NCI-H2227 (cell line): Measurements from ENCODE around the gene AIFM3.
"Not testable (repeated sequence)": the region's sequence is repeated elsewhere in the genome, so short reads cannot be mapped to it uniquely, and the experiment has no call there.

Experiments
- DNase-seq: peaks from one replicate; lab custom pipeline; 2025; ENCODE audit not compliant: unreplicated experiment; lab: John Stamatoyannopoulos, UW

AIFM3 gene

GRCh38 chr22:20966883-20967696 lies at the start of gene AIFM3:
Gene AIFM3 (plus strand): TSS chr22:20967255. CDS start chr22:20967945, 690 bp downstream.
- no peak for DNase-seq

GRCh38 chr22:20918663-20919218 lies 48.3 kb upstream of the AIFM3 start:
- DNase-seq: no peak

- DNase-seq: no peak
Observed at GRCh38 chr22:20919718-20920117, 47.3 kb upstream of the AIFM3 start.

DNA sequence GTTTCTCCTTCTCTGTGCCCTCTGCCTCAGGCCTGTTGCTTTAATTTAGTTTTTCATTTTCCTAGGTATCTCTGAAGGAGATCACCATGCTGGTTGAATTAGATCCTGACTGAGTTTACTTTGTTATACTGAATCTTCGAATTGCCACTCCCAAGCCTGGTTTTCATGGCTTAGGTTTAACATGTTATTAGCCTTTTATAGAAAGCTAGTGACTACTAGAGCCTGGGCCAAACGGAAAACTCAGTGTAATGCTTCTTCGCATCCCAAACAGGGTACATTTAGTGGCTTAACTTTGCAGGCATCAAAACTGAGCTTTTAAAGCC lies 46.2 kb upstream of the AIFM3 start:
- no peak for DNase-seq

- DNase-seq: no peak
Observed at GRCh38 chr22:20922141-20922751, 44.8 kb upstream of the AIFM3 start.

DNA sequence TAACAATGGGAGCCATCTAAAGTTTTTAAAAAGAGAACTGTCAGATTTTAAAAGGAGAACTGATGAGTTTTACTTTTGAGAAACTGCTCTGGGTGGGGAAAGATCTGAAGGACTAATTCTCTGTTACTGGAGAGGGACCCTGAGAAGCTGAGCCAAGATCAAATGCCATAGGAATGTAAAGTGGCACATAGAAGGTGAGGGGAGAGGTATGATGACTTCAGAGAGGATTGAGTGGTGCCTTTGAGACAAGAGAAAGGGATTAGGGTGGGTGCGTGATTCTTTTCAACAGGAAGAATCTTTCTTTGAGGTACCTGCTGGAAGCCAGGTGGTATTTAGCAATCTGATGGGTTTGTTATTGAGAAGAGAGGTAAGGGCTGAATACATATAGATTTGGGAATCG lies 40.8 kb upstream of the AIFM3 start:
- DNase-seq: no peak

DNA sequence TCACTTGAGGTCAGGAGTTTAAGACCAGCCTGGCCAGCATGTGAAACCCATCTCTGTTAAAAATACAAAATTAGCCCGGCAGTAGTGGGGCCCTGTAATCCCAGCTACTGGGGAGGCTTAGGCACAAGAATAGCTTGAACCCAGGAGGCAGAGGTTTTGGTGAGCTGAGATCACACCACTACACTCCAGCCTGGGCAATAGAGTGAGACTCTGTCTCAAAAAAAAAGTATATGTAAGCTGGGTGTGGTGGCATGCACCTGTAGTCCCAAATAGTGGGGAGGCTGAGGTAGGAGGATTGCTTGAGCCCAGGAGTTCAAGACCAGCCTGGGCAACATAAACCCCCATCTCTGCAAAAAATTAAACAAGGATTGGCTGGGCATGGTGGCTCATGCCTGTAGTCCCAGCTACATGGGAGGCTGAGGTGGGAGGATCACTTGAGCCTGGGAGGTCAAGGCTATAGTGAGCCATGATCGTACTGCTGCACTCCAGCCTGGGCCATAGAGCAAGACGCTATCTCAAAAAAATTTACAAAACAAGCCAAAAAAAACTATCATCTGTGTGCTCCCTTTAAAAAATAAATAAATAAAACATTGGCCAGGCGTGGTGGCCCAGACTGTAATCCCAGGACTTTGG lies 39.0 kb upstream of the AIFM3 start:
- no peak for DNase-seq

DNA sequence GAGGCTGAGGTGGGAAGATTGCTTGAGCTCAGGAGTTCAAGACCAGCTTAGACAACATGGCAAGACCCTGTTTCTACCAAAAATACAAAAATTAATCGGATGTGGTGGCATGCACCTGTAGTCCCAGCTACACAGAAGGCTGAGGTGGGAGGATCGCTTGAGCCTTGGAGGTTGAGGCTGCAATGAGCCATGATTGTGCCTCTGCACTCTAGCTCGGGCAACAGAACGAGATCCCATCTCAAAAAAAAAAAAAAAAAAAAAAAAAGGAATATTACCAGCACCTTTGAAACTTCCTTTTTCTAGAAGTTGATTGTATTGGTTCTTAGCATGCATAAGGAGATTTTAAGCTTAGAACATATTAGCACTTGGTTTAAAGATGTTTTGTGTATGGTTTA lies 38.5 kb upstream of the AIFM3 start:
- DNase-seq: no peak

GRCh38 chr22:20930004-20930403 lies 37.1 kb upstream of the AIFM3 start:
- DNase-seq: no peak

DNA sequence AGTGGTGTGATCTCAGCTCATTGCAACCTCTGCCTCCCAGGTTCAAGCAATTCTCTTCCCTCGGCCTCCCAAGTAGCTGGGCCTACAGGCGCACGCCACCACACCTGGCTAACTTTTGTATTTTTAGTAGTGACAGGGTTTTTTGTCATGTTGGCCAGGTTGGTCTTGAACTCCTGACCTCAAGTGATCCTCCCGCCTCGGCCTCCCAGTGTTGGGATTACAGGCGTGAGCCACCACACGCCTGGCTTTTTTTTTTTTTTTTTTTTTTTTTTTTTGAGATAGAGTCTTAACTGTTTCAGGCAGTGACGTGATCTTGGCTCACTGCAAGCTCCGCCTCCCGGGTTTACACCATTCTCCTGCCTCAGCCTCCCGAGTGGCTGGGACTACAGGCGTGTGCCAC lies 36.6 kb upstream of the AIFM3 start:
- not testable (repeated sequence) for DNase-seq

GRCh38 chr22:20931126-20931654 lies 35.9 kb upstream of the AIFM3 start:
- no peak for DNase-seq

GRCh38 chr22:20933910-20934309 lies 33.1 kb upstream of the AIFM3 start:
- no peak for DNase-seq

DNA sequence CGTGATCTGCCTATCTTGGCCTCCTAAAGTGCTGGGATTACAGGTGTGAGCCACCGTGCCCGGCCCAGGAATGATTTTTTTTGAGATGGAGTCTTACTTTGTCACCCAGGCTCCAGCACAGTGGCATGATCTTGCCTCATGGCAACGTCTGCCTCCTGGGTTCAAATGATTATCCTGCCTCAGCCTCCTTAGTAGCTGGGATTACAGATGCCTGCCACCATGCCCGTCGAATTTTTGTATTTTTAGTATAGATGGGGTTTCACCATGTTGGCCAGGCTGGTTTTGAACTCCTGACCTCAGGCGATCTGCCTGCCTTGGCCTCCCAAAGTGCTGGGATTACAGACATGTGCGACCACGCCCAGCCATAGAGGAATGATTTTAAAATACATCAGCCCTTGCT lies 32.0 kb upstream of the AIFM3 start:
- not testable (repeated sequence) for DNase-seq

DNA sequence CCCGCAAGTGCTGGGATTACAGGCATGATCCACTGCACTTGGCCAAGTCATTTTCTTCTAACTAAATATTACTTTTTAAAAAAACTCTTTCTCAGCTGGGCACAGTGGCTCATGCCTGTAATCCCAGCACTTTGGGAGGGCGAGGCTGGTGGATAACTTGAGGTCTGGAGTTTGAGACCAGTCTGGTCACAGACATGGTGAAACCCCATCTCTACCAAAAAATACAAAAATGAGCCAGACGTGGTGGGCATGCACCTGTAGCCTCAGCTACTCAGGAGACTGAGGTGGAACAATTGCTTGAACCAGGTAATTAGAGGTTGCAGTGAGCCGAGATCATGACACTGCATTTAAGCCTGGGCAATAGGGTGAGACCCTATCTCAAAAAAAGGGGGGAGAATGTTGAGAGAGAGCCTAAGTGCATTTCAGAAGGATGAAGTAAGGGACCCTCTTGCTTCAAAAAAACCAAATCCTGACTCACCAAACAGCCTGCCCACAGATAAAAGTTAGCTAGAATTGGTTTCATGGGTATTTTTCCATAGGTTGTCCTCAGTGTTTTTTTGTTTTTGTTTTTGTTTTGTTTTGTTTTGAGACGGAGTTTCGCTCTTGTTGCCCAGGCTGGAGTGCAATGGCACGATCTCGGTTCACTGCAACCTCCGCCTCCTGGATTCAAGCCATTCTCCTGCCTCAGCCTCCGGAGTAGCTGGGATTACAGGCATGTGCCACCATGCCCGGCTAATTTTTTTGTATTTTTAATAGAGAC lies 31.1 kb upstream of the AIFM3 start:
- DNase-seq: not testable (repeated sequence)

GRCh38 chr22:20937031-20937793 lies 29.8 kb upstream of the AIFM3 start:
- DNase-seq: no peak

- DNase-seq: no peak
Observed at GRCh38 chr22:20937794-20938671, 29.0 kb upstream of the AIFM3 start.

DNA sequence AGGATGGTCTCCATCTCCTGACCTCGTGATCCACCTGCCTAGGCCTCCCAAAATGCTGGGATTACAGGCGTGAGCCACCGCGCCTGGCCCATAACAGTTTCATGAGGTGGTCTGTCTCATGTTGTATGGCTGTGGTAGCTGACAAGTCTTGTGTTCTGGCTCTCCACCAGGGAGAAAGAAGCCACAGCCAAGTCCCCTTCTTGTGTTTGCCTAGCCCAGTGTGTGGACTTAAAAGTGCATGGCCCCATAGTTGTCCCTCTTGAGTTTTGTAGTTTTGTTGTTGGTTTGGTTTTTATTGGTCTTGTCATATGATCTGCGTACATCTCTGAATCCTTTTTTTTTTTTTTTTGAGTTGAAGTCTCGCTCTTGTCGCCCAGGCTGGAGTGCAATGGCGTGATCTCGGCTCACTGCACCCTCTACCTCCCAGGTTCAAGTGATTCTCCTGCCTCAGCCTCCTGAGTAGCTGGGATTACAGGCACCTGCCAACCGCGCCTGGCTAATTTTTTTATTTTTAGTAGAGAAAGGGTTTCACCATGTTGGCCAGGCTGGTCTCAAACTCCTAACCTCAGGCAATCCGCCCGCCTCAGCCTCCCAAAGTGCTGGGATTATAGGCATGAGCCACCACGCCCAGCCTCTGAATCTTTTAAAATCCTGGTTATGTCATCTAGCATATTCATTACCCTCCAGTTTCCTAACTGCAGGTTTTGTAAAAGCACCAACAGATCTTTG lies 27.4 kb upstream of the AIFM3 start:
- DNase-seq: not testable (repeated sequence)

GRCh38 chr22:20940186-20940651 lies 26.8 kb upstream of the AIFM3 start:
- no peak for DNase-seq
